ENCODE results near the gene NAT8L.
A peak's percentile ranks its signal among the peaks of the same experiment; 100 is the strongest.

Gene NAT8L

DNA sequence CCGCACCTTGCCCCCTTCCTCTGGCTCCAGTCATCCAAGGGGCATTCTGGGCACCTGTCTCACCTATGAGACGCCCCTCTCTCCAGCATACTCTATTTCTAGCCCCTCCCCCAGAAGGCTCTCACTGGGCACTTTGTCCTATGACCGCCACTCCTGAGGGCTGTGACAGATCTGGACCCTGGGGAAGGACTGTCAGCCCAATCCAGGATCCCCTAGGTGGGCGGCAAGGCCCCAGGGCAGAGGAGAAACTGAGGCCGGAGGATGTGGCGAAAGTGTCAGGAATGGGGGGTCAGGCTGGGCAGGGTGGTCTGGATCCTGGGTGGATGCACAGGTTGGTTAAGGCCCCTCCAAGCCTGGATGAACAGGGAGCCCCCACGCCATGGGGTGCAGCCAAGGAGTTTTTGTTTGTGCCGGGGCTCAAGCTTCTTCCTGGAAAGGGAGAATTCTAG, 16.2 kb upstream of the NAT8L start:
- TF ChIP-seq CTCF (conservative IDR thresholded peaks at IDR 0.05; ENCODE audit: low read length), result no peak
- H3K4me3 ChIP-seq (ENCODE audit: low read length), result peak overlapping the region; percentile 73
- DNase-seq (ENCODE audit: low read depth), result no peak

GRCh38 chr4:2043396-2044118, 15.6 kb upstream of the NAT8L start:
- H3K4me3 ChIP-seq (ENCODE audit: low read length), result no peak overlapping the region
- no peak for TF ChIP-seq CTCF (conservative IDR thresholded peaks at IDR 0.05; ENCODE audit: low read length)
- DNase-seq (ENCODE audit: low read depth), result no peak

- no peak overlapping the region for H3K4me3 ChIP-seq (ENCODE audit: low read length)
- TF ChIP-seq CTCF (conservative IDR thresholded peaks at IDR 0.05; ENCODE audit: low read length), result no peak
- DNase-seq (ENCODE audit: low read depth), result no peak
Measured at GRCh38 chr4:2044119-2044485, 15.0 kb upstream of the NAT8L start.

GRCh38 chr4:2044542-2045517, 14.3 kb upstream of the NAT8L start:
- TF ChIP-seq CTCF (conservative IDR thresholded peaks at IDR 0.05; ENCODE audit: low read length), result no peak
- no peak for DNase-seq (ENCODE audit: low read depth)
- no peak overlapping the region for H3K4me3 ChIP-seq (ENCODE audit: low read length)

GRCh38 chr4:2045518-2045951, 13.6 kb upstream of the NAT8L start:
- no peak for DNase-seq (ENCODE audit: low read depth)
- TF ChIP-seq CTCF (conservative IDR thresholded peaks at IDR 0.05; ENCODE audit: low read length), result no peak
- no peak overlapping the region for H3K4me3 ChIP-seq (ENCODE audit: low read length)

GRCh38 chr4:2046031-2046961, 12.8 kb upstream of the NAT8L start:
- no peak overlapping the region for H3K4me3 ChIP-seq (ENCODE audit: low read length)
- no peak for TF ChIP-seq CTCF (conservative IDR thresholded peaks at IDR 0.05; ENCODE audit: low read length)
- no peak for DNase-seq (ENCODE audit: low read depth)
